OCI-LY1 (cell line): ENCODE data around the gene QRFP.

Experiments used
- H2AFZ ChIP-seq: fragments of 200-600 bp; sonication (generic), shearing (Covaris generic); 2 replicates; pipeline ENCODE4 v1.6.0; 2014; ENCODE audit warnings: antibody characterized with exemption, mild to moderate bottlenecking, low read length
- H3F3A ChIP-seq: fragments of 200-600 bp; sonication (generic), shearing (Covaris generic); 2 replicates; pipeline ENCODE4 v1.6.0; 2014; ENCODE audit warnings: mild to moderate bottlenecking, antibody characterized with exemption, low read length, moderate library complexity; ENCODE audit not compliant: insufficient read depth
- H3K27ac ChIP-seq: fragments of 200-600 bp; sonication (generic); 2 replicates; pipeline ENCODE4 v1.5.1; 2014; ENCODE audit warnings: low read length, mixed run types, mild to moderate bottlenecking, low read depth; ENCODE audit not compliant: poor library complexity, severe bottlenecking
- H3K27me3 ChIP-seq: fragments of 200-600 bp; sonication (generic); 2 replicates; pipeline ENCODE4 v1.6.0; 2014; ENCODE audit warnings: antibody characterized with exemption, mild to moderate bottlenecking, low read length, moderate library complexity; ENCODE audit not compliant: insufficient read depth
- H3K36me3 ChIP-seq: fragments of 200-600 bp; sonication (generic); 2 replicates; pipeline ENCODE4 v1.6.1; 2014; ENCODE audit warnings: mild to moderate bottlenecking, antibody characterized with exemption, low read length, moderate library complexity, mixed read lengths; ENCODE audit not compliant: insufficient read depth
- H3K4me1 ChIP-seq: fragments of 200-600 bp; sonication (generic); 2 replicates; pipeline ENCODE4 v1.5.1; 2014; ENCODE audit warnings: mild to moderate bottlenecking, low read length, moderate library complexity; ENCODE audit not compliant: insufficient read depth, severe bottlenecking
- H3K4me2 ChIP-seq: fragments of 200-600 bp; sonication (generic), shearing (Covaris generic); 2 replicates; pipeline ENCODE4 v1.6.1; 2014; ENCODE audit warnings: low read length
- H3K4me3 ChIP-seq: fragments of 200-600 bp; sonication (generic); 2 replicates; pipeline ENCODE4 v1.5.1; 2014; ENCODE audit warnings: low read length, low read depth, mild to moderate bottlenecking, mixed read lengths; ENCODE audit not compliant: poor library complexity, severe bottlenecking
- H3K79me2 ChIP-seq: fragments of 200-600 bp; shearing (Covaris generic); 2 replicates; pipeline ENCODE4 v1.6.1; 2016; ENCODE audit warnings: mixed run types, low read length, mixed read lengths; ENCODE audit not compliant: insufficient read depth
- H3K9ac ChIP-seq: fragments of 200-600 bp; sonication (generic), shearing (Covaris generic); 2 replicates; pipeline ENCODE4 v1.6.1; 2014; ENCODE audit warnings: mild to moderate bottlenecking, low read length, mixed read lengths
- H3K9me2 ChIP-seq: fragments of 200-600 bp; sonication (generic), shearing (Covaris generic); 2 replicates; pipeline ENCODE4 v1.6.1; 2014; ENCODE audit warnings: low read depth, mild to moderate bottlenecking, low read length, mixed read lengths
- H3K9me3 ChIP-seq: fragments of 200-600 bp; shearing (Covaris generic); 2 replicates; pipeline ENCODE4 v1.6.1; 2014; ENCODE audit warnings: low read length, mixed read lengths
- H4K20me1 ChIP-seq: fragments of 200-600 bp; sonication (generic), shearing (Covaris generic); 2 replicates; pipeline ENCODE4 v1.6.0; 2016; ENCODE audit warnings: mild to moderate bottlenecking, low read length; ENCODE audit not compliant: insufficient read depth
- CTCF ChIP-seq: fragments of 200-600 bp; sonication (generic), shearing (Covaris generic); IDR thresholded peaks from 2 replicates; pipeline ENCODE4 v1.5.1; 2017; ENCODE audit warnings: mild to moderate bottlenecking, antibody characterized with exemption, low read length, moderate library complexity, mixed read lengths
- EZH2 ChIP-seq: fragments of 200-600 bp; sonication (generic), shearing (Covaris generic); IDR thresholded peaks from 2 replicates; pipeline ENCODE4 v1.8.0; 2017; ENCODE audit warnings: borderline replicate concordance, mixed run types, mild to moderate bottlenecking, antibody characterized with exemption, low read length, moderate library complexity, mixed read lengths

QRFP gene

DNA sequence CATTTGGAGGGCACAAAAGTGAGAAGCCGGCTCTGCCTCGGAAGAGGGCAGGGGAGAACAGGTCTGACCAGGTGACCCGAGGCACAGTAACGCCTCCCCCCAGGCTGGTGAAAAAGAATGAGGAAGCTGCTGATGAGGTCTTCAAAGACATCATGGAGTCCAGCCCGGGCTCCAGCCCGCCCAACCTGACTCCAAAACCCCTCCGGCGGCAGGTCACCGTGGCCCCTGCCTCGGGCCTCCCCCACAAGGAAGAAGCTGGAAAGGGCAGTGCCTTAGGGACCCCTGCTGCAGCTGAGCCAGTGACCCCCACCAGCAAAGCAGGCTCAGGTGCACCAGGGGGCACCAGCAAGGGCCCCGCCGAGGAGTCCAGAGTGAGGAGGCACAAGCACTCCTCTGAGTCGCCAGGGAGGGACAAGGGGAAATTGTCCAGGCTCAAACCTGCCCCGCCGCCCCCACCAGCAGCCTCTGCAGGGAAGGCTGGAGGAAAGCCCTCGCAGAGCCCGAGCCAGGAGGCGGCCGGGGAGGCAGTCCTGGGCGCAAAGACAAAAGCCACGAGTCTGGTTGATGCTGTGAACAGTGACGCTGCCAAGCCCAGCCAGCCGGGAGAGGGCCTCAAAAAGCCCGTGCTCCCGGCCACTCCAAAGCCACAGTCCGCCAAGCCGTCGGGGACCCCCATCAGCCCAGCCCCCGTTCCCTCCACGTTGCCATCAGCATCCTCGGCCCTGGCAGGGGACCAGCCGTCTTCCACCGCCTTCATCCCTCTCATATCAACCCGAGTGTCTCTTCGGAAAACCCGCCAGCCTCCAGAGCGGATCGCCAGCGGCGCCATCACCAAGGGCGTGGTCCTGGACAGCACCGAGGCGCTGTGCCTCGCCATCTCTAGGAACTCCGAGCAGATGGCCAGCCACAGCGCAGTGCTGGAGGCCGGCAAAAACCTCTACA is 11.8 kb downstream of the QRFP start:
- Histone ChIP-seq H3K36me3 (peaks cover 13% of the 10 kb centered on the region; the same call in 1 of the 2 replicates), H4K20me1 (no peaks in the 10 kb centered on the region), H2AFZ (no peak overlapping the region), H3K9me2 (no peaks in the 10 kb centered on the region), H3K4me3 (no peak overlapping the region), H3K27ac (no peak overlapping the region), H3F3A (no peaks in the 10 kb centered on the region), H3K9ac (no peak overlapping the region), H3K79me2 (no peaks in the 10 kb centered on the region), H3K4me2 (no peak overlapping the region), H3K9me3 (no peaks in the 10 kb centered on the region), H3K27me3 (no peaks in the 10 kb centered on the region), H3K4me1 (no peaks in the 10 kb centered on the region)
- TF ChIP-seq CTCF = no peak
- no peak for TF ChIP-seq EZH2

DNA sequence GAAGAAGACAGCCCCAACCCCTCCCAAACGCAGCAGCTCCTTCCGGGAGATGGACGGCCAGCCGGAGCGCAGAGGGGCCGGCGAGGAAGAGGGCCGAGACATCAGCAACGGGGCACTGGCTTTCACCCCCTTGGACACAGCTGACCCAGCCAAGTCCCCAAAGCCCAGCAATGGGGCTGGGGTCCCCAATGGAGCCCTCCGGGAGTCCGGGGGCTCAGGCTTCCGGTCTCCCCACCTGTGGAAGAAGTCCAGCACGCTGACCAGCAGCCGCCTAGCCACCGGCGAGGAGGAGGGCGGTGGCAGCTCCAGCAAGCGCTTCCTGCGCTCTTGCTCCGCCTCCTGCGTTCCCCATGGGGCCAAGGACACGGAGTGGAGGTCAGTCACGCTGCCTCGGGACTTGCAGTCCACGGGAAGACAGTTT is 12.5 kb downstream of the QRFP start:
- Histone ChIP-seq H3K9ac (no peak overlapping the region), H2AFZ (no peak overlapping the region), H3K9me3 (no peaks in the 10 kb centered on the region), H3K27ac (no peak overlapping the region), H3K27me3 (no peaks in the 10 kb centered on the region), H3K36me3 (peaks cover 16% of the 10 kb centered on the region; the same call in 1 of the 2 replicates), H4K20me1 (no peaks in the 10 kb centered on the region), H3K9me2 (no peaks in the 10 kb centered on the region), H3K79me2 (no peaks in the 10 kb centered on the region), H3F3A (no peaks in the 10 kb centered on the region), H3K4me3 (no peak overlapping the region), H3K4me2 (no peak overlapping the region), H3K4me1 (no peaks in the 10 kb centered on the region)
- TF ChIP-seq EZH2 (no peak), CTCF (no peak)

- no peaks in the 10 kb centered on the region for H3F3A ChIP-seq
- H3K36me3 ChIP-seq = peaks cover 17% of the 10 kb centered on the region; the same call in 1 of the 2 replicates
- no peak overlapping the region for H3K4me3 ChIP-seq
- H4K20me1 ChIP-seq = no peaks in the 10 kb centered on the region
- no peak for TF ChIP-seq EZH2
- H3K9me3 ChIP-seq = no peaks in the 10 kb centered on the region
- no peak overlapping the region for H2AFZ ChIP-seq
- no peaks in the 10 kb centered on the region for H3K9me2 ChIP-seq
- no peaks in the 10 kb centered on the region for H3K79me2 ChIP-seq
- no peaks in the 10 kb centered on the region for H3K27me3 ChIP-seq
- no peaks in the 10 kb centered on the region for H3K4me1 ChIP-seq
- H3K27ac ChIP-seq = no peak overlapping the region
- H3K9ac ChIP-seq = no peak overlapping the region
- H3K4me2 ChIP-seq = no peak overlapping the region
Measured at GRCh38 chr9:130883479-130883878, 13.1 kb downstream of the QRFP start.
